Caco-2 (cell line): Measurements from ENCODE around the gene VAC14. TPM values are rescaled to one million over a fixed set of nuclear protein-coding genes. Genes with fewer than 3 reads are reported as not detected.

Experiments used
- BruUV-seq: library from RNA; stranded (reverse); fragments of 400-500 nt; replicated peaks from 2 replicates; lab custom pipeline; 2021; lab: Mats Ljungman, UMichigan
- CTCF ChIA-PET: fragments of 300-600 bp; sonication (Branson Sonifier 250); formaldehyde crosslinking; loops from one replicate; lab custom pipeline; 2022; ENCODE audit warnings: antibody characterized with exemption; lab: Charles Lee
- POLR2A ChIA-PET: fragments of 300-600 bp; sonication (Branson Sonifier 250); formaldehyde crosslinking; loops from one replicate; lab custom pipeline; 2022; ENCODE audit warnings: antibody characterized with exemption; lab: Charles Lee
- DNase-seq, 2 experiments: peaks; one replicate each; pipeline versions ENCODE4 v3.0.0 to v3.0.0-alpha.2; 2020 to 2022
- H3K27me3 ChIP-seq: replicated peaks from 2 replicates; pipeline ENCODE4 v1.6.0; 2011; ENCODE audit warnings: low read length; ENCODE audit not compliant: control insufficient read depth, insufficient read depth
- H3K36me3 ChIP-seq: 2 replicates; pipeline ENCODE4 v1.5.1; 2011; ENCODE audit warnings: low read length; ENCODE audit not compliant: control insufficient read depth, insufficient read depth
- H3K4me1 ChIP-seq: fragments of 250-450 bp; sonication (Bioruptor Pico); 2 replicates; pipeline ENCODE4 v1.5.1; 2020; ENCODE audit warnings: mild to moderate bottlenecking
- H3K4me3 ChIP-seq: 2 replicates; pipeline ENCODE4 v1.5.1; 2011; ENCODE audit warnings: low read depth, mild to moderate bottlenecking, control low read depth, low read length
- H3K9me3 ChIP-seq: fragments of 250-450 bp; sonication (Bioruptor Pico); 2 replicates; pipeline ENCODE4 v1.5.1; 2020; ENCODE audit warnings: mild to moderate bottlenecking, moderate library complexity
- H3K27ac Mint-ChIP-seq: one replicate; pipeline ENCODE4 v1.8.0; 2022; ENCODE audit warnings: mixed read lengths; ENCODE audit not compliant: unreplicated experiment
- H3K27me3 Mint-ChIP-seq: one replicate; pipeline ENCODE4 v1.8.0; 2022; ENCODE audit warnings: mixed read lengths; ENCODE audit not compliant: insufficient read depth, unreplicated experiment
- H3K36me3 Mint-ChIP-seq: one replicate; pipeline ENCODE4 v1.8.0; 2022; ENCODE audit warnings: mild to moderate bottlenecking, mixed read lengths; ENCODE audit not compliant: insufficient read depth, unreplicated experiment
- H3K4me1 Mint-ChIP-seq: one replicate; pipeline ENCODE4 v1.8.0; 2022; ENCODE audit warnings: low read depth, mixed read lengths; ENCODE audit not compliant: unreplicated experiment
- H3K4me3 Mint-ChIP-seq: one replicate; pipeline ENCODE4 v1.8.0; 2022; ENCODE audit warnings: mild to moderate bottlenecking, moderate library complexity, mixed read lengths; ENCODE audit not compliant: unreplicated experiment
- H3K9me3 Mint-ChIP-seq: one replicate; pipeline ENCODE4 v1.8.0; 2022; ENCODE audit warnings: mixed read lengths; ENCODE audit not compliant: unreplicated experiment
- CTCF ChIP-seq, 2 experiments: fragments of 200-600 bp in 1 of 2; IDR thresholded peaks; 1 replicate in 1 of 2; 2 replicates in 1 of 2; pipeline versions ENCODE4 v1.5.1 to v1.8.0; 2011 to 2022; ENCODE audit warnings: antibody characterized with exemption in 1 of 2, control low read depth in 1 of 2, inconsistent platforms in 1 of 2, low read depth in 1 of 2, low read length in 1 of 2, mild to moderate bottlenecking in 1 of 2, moderate library complexity in 1 of 2; ENCODE audit not compliant: insufficient read depth in 1 of 2, severe bottlenecking in 1 of 2, unreplicated experiment in 1 of 2
- intact Hi-C: fragments of 100-400 bp; cut with micrococcal nuclease; formaldehyde crosslinking; loops from one replicate; pipeline ENCODE4 v1.10.0; 2022; ENCODE audit not compliant: unreplicated experiment
- total RNA-seq: library from RNA; stranded (reverse); gene quantifications from 2 replicates; pipeline ENCODE4 v1.2.3, GENCODE V29; 2022

Gene VAC14
- total RNA-seq, 1 experiment from 2014 or later, result 63.5 TPM

GRCh38 chr16:70696952-70697593, 103.9 kb downstream of the VAC14 start:
- H3K4me3 Mint-ChIP-seq, result no peak overlapping the region
- CTCF ChIA-PET, result no interaction called here
- no peak for DNase-seq
- Histone ChIP-seq H3K4me1 (peaks cover 44% of the 10 kb centered on the region), H3K27me3 (no peaks in the 10 kb centered on the region), H3K9me3 (no peaks in the 10 kb centered on the region), H3K4me3 (no peak overlapping the region), H3K36me3 (no peaks in the 10 kb centered on the region; the same call in 1 of the 2 replicates)
- no peaks in the 10 kb centered on the region for H3K9me3 Mint-ChIP-seq
- H3K27ac Mint-ChIP-seq, result peak overlapping the region; percentile 89
- H3K27me3 Mint-ChIP-seq, result no peaks in the 10 kb centered on the region
- POLR2A ChIA-PET, result no interaction called here
- BruUV-seq, result no TSS peak
- intact Hi-C loops, result no loop called here
- peaks cover 38% of the 10 kb centered on the region for H3K4me1 Mint-ChIP-seq
- peaks cover 22% of the 10 kb centered on the region for H3K36me3 Mint-ChIP-seq
- TF ChIP-seq CTCF (IDR thresholded peaks at IDR 0.05; ENCODE audit: insufficient read depth in 1 of 2, low read depth in 1 of 2, low read length in 1 of 2, severe bottlenecking in 1 of 2, unreplicated experiment in 1 of 2), result no peak

GRCh38 chr16:70696355-70696754, 104.6 kb downstream of the VAC14 start:
- ChIA-PET POLR2A (no interaction called here), CTCF (no interaction called here)
- no peaks in the 10 kb centered on the region for H3K9me3 Mint-ChIP-seq
- H3K36me3 Mint-ChIP-seq, result peaks cover 22% of the 10 kb centered on the region
- DNase-seq, result no peak
- peaks cover 38% of the 10 kb centered on the region for H3K4me1 Mint-ChIP-seq
- no peaks in the 10 kb centered on the region for H3K27me3 Mint-ChIP-seq
- no peaks in the 10 kb centered on the region for H3K9me3 ChIP-seq
- H3K36me3 ChIP-seq, result no peaks in the 10 kb centered on the region; the same call in 1 of the 2 replicates
- H3K27me3 ChIP-seq, result no peaks in the 10 kb centered on the region
- BruUV-seq, result no TSS peak
- intact Hi-C loops, result no loop called here
- no peak for TF ChIP-seq CTCF (IDR thresholded peaks at IDR 0.05; ENCODE audit: insufficient read depth in 1 of 2, low read depth in 1 of 2, low read length in 1 of 2, severe bottlenecking in 1 of 2, unreplicated experiment in 1 of 2)
- no peak overlapping the region for H3K4me3 ChIP-seq
- no peak overlapping the region for H3K4me3 Mint-ChIP-seq
- H3K27ac Mint-ChIP-seq, result peak overlapping the region; percentile 89
- H3K4me1 ChIP-seq, result peaks cover 44% of the 10 kb centered on the region

- no peak for DNase-seq
Observed at GRCh38 chr16:70695331-70696070, 105.5 kb downstream of the VAC14 start.

More at GRCh38 chr16:70695331-70696070, 105.5 kb downstream of the VAC14 start:
- ChIA-PET POLR2A (no interaction called here), CTCF (interaction anchor here (0.9 kb wide), 1 partner anchor 43 kb away, joined by 3 read pairs; no protein-coding TSS in a partner anchor)
- Mint-ChIP-seq H3K9me3 (no peaks in the 10 kb centered on the region), H3K27ac (peak overlapping the region; percentile 89), H3K4me1 (peaks cover 38% of the 10 kb centered on the region), H3K27me3 (no peaks in the 10 kb centered on the region), H3K36me3 (peaks cover 31% of the 10 kb centered on the region), H3K4me3 (no peak overlapping the region)
- intact Hi-C loops, result no loop called here
- H3K9me3 ChIP-seq, result no peaks in the 10 kb centered on the region
- H3K27me3 ChIP-seq, result no peaks in the 10 kb centered on the region
- no peaks in the 10 kb centered on the region; the same call in 1 of the 2 replicates for H3K36me3 ChIP-seq
- no peak for TF ChIP-seq CTCF (IDR thresholded peaks at IDR 0.05; ENCODE audit: insufficient read depth in 1 of 2, low read depth in 1 of 2, low read length in 1 of 2, severe bottlenecking in 1 of 2, unreplicated experiment in 1 of 2)
- peaks cover 44% of the 10 kb centered on the region for H3K4me1 ChIP-seq
- no TSS peak for BruUV-seq
- H3K4me3 ChIP-seq, result no peak overlapping the region
